Measurements from ENCODE around the gene OLIG1. TPM values are rescaled to one million over a fixed set of nuclear protein-coding genes. Genes with fewer than 3 reads are reported as not detected.

Gene OLIG1
- total and polyA plus RNA-seq, 2 experiments from 2014 or later: 0.65 TPM; not detected in 1

GRCh38 chr21:33029385-33029921 is 40.5 kb upstream of the OLIG1 start:
- Histone ChIP-seq H3K27me3 (peaks cover 100% of the 10 kb centered on the region), H3K36me3 (no peaks in the 10 kb centered on the region), H3K27ac (no peak overlapping the region), H3K4me1 (ENCODE audit: low read depth) (peaks cover 5% of the 10 kb centered on the region), H3K4me3 (no peak overlapping the region), H3K9me3 (ENCODE audit: low read depth) (no peaks in the 10 kb centered on the region)
- DNase-seq (ENCODE audit: low read depth in 1 of 2, low spot score in 1 of 2): no peak
- no peak for TF ChIP-seq CTCF (IDR thresholded peaks at IDR 0.05; ENCODE audit: low read depth, low read length)

DNA sequence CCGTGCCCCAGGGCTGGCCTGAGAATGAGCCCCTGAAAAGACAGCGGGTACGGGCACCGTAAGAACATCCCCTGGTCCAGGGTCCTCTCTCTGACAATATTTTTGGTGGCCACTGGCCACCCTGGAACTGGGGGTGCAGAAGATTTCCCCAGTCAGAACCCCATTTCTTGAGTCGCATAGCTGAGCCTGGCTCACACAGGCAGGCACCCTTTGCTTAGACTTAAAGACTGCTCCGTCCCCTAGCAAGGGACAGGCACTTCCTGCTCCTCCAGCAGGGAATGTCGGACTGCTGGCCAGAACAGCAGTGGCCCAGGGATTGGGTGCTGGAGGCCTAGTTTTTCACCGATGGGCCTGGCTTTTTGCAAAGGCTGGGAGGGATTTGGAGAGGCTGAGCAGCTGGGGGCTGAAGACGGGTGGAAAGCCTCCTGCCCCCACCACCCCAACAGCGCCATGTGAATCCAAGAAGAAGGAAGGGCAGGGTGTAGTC is 39.9 kb upstream of the OLIG1 start:
- Histone ChIP-seq H3K9me3 (ENCODE audit: low read depth) (no peaks in the 10 kb centered on the region), H3K4me3 (no peak overlapping the region), H3K27ac (no peak overlapping the region), H3K4me1 (ENCODE audit: low read depth) (peaks cover 5% of the 10 kb centered on the region), H3K27me3 (peaks cover 100% of the 10 kb centered on the region), H3K36me3 (no peaks in the 10 kb centered on the region)
- no peak for DNase-seq (ENCODE audit: low read depth in 1 of 2, low spot score in 1 of 2)
- no peak for TF ChIP-seq CTCF (IDR thresholded peaks at IDR 0.05; ENCODE audit: low read depth, low read length)

GRCh38 chr21:33030633-33031032 is 39.3 kb upstream of the OLIG1 start:
- no peaks in the 10 kb centered on the region for H3K36me3 ChIP-seq
- no peak overlapping the region for H3K4me3 ChIP-seq
- H3K27ac ChIP-seq: no peak overlapping the region
- no peaks in the 10 kb centered on the region for H3K9me3 ChIP-seq (ENCODE audit: low read depth)
- TF ChIP-seq CTCF (IDR thresholded peaks at IDR 0.05; ENCODE audit: low read depth, low read length): no peak
- peaks cover 5% of the 10 kb centered on the region for H3K4me1 ChIP-seq (ENCODE audit: low read depth)
- peaks cover 100% of the 10 kb centered on the region for H3K27me3 ChIP-seq
- DNase-seq (ENCODE audit: low read depth in 1 of 2, low spot score in 1 of 2): no peak

DNA sequence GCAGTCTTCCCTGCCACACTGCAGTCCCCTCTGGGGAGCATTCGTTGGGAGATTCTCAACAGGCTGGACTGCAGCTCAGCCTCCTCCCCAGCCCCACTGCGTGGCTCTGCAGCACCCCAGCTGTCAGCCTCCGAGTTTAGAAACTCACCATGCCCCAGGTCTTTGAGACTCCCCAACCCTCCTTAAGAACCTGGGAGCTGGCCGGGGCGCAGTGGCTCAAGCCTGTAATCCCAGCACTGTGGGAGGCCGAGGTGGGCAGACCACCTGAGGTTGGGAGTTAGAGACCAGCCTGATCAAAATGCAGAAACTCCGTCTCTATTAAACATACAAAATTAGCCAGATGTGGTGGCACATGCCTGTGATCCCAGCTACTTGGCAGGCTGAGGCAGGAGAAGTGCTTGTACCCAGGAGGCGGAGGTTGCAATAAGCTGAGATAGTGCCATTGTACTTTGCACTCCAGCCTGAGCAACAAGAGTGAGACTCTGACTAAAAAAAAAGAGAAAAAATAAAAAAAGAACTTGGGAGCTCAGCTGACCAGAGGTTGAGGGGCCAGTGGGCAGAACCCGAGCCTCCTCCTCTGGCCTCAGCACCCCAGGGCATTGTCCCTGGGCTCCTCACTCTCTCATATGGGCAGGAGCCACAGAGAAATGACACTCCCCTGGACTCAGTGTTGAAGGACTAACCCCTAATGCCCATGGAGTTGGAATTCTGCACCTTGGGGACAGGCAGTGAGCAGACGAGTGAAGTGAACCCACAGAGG is 38.6 kb upstream of the OLIG1 start:
- Histone ChIP-seq H3K36me3 (no peaks in the 10 kb centered on the region), H3K4me1 (ENCODE audit: low read depth) (peaks cover 5% of the 10 kb centered on the region), H3K4me3 (no peak overlapping the region), H3K9me3 (ENCODE audit: low read depth) (no peaks in the 10 kb centered on the region), H3K27me3 (peaks cover 100% of the 10 kb centered on the region), H3K27ac (no peak overlapping the region)
- DNase-seq (ENCODE audit: low read depth in 1 of 2, low spot score in 1 of 2): no peak
- no peak for TF ChIP-seq CTCF (IDR thresholded peaks at IDR 0.05; ENCODE audit: low read depth, low read length)

DNA sequence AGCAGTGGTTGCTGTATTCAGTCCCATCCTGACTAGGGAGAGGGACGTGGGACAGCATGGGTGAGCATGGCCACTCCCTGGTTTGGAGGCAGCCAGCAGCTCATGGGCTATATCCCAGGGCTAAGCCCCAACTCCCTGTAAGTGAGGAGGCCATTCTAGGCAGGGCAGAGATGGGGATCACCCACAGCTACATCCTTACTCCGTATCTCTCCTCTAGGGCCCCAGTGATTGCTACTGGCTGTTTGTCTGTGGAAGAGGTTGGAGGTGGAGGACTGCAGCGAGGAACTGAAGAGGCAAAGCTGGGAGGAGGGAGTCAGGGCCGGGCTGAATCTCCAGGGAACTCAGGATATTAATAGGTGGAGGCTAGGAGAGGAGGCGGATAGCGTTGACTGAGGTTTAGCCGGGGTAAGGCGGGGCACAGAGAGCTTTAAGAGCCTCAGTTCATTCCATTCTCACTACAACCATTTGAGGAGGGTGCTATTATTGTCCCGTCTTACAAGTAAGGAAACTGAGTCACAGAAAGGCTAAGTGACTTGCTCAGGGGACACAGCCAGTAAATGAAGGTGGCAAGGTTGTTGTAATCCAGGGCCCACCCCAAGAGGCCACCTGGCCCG is 37.4 kb upstream of the OLIG1 start:
- no peak overlapping the region for H3K4me3 ChIP-seq
- TF ChIP-seq CTCF (IDR thresholded peaks at IDR 0.05; ENCODE audit: low read depth, low read length): no peak
- H3K36me3 ChIP-seq: no peaks in the 10 kb centered on the region
- H3K9me3 ChIP-seq (ENCODE audit: low read depth): no peaks in the 10 kb centered on the region
- DNase-seq (ENCODE audit: low read depth in 1 of 2, low spot score in 1 of 2): no peak
- peaks cover 100% of the 10 kb centered on the region for H3K27me3 ChIP-seq
- H3K4me1 ChIP-seq (ENCODE audit: low read depth): peaks cover 5% of the 10 kb centered on the region
- H3K27ac ChIP-seq: no peak overlapping the region

Data from cardiac muscle cell (in vitro differentiated cells and primary cell).